HUES48 (cell line): Measurements from ENCODE around the gene REEP3.

Source experiments
- H3K27ac ChIP-seq: one replicate; pipeline ENCODE4 v1.7.0; 2013; ENCODE audit warnings: low read depth, low read length, inconsistent platforms
- H3K27me3 ChIP-seq: 2 replicates; pipeline ENCODE4 v1.6.1; 2013; ENCODE audit warnings: mild to moderate bottlenecking, low read length; ENCODE audit not compliant: control insufficient read depth, insufficient read depth
- H3K36me3 ChIP-seq: 2 replicates; pipeline ENCODE4 v1.6.1; 2013; ENCODE audit warnings: low read length; ENCODE audit not compliant: control insufficient read depth, insufficient read depth
- H3K4me1 ChIP-seq: 2 replicates; pipeline ENCODE4 v1.6.1; 2013; ENCODE audit warnings: mild to moderate bottlenecking, low read length; ENCODE audit not compliant: control insufficient read depth, insufficient read depth
- H3K4me3 ChIP-seq: 2 replicates; pipeline ENCODE4 v1.5.1; 2013; ENCODE audit warnings: mild to moderate bottlenecking, low read depth, low read length
- H3K9ac ChIP-seq: 2 replicates; pipeline ENCODE4 v1.6.1; 2013; ENCODE audit warnings: mild to moderate bottlenecking, low read depth, low read length, moderate library complexity
- H3K9me3 ChIP-seq: 2 replicates; pipeline ENCODE4 v1.6.1; 2013; ENCODE audit warnings: low read length; ENCODE audit not compliant: control insufficient read depth, insufficient read depth

REEP3 gene

DNA sequence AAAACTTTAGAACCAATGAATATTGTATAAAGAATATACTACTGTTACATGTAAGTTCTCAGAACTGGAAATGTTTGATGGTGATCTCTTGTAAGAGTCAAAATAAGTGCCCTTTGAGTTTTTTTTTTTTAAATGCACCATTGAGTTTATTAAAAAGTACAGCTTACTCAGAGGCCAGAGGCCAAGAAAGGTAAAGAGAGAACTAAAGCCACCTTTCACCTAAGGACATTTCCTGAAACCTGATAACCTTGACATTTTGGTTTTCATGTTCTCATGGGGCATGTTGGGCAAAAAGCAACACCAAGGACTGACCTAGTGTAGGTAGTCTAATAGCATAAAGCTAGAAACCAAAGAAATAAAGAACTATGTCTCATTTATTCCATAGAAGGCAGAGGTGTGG is 27.7 kb downstream of the REEP3 start:
- Histone ChIP-seq H3K36me3 (no peaks in the 10 kb centered on the region), H3K4me1 (peaks cover 7% of the 10 kb centered on the region), H3K4me3 (no peak overlapping the region), H3K9me3 (no peaks in the 10 kb centered on the region), H3K27me3 (no peaks in the 10 kb centered on the region), H3K27ac (no peak overlapping the region), H3K9ac (no peak overlapping the region)

GRCh38 chr10:63549810-63550209 is 28.6 kb downstream of the REEP3 start:
- Histone ChIP-seq H3K27me3 (no peaks in the 10 kb centered on the region), H3K4me1 (no peaks in the 10 kb centered on the region; the same call in 1 of the 2 replicates), H3K36me3 (no peaks in the 10 kb centered on the region), H3K9ac (no peak overlapping the region), H3K9me3 (no peaks in the 10 kb centered on the region), H3K4me3 (no peak overlapping the region), H3K27ac (no peak overlapping the region)

GRCh38 chr10:63553031-63553430 is 31.8 kb downstream of the REEP3 start:
- H3K9me3 ChIP-seq: no peaks in the 10 kb centered on the region
- H3K9ac ChIP-seq: no peak overlapping the region
- H3K27ac ChIP-seq: no peak overlapping the region
- no peaks in the 10 kb centered on the region for H3K27me3 ChIP-seq
- H3K4me3 ChIP-seq: no peak overlapping the region
- no peaks in the 10 kb centered on the region for H3K36me3 ChIP-seq
- H3K4me1 ChIP-seq: no peaks in the 10 kb centered on the region; the same call in 1 of the 2 replicates

GRCh38 chr10:63553473-63553872 is 32.3 kb downstream of the REEP3 start:
- Histone ChIP-seq H3K9me3 (no peaks in the 10 kb centered on the region), H3K36me3 (no peaks in the 10 kb centered on the region), H3K9ac (no peak overlapping the region), H3K27me3 (no peaks in the 10 kb centered on the region), H3K4me3 (no peak overlapping the region), H3K4me1 (no peaks in the 10 kb centered on the region; the same call in 1 of the 2 replicates), H3K27ac (no peak overlapping the region)

- Histone ChIP-seq H3K27me3 (no peaks in the 10 kb centered on the region), H3K9me3 (no peaks in the 10 kb centered on the region), H3K4me3 (no peak overlapping the region), H3K9ac (no peak overlapping the region), H3K36me3 (no peaks in the 10 kb centered on the region), H3K27ac (no peak overlapping the region), H3K4me1 (no peaks in the 10 kb centered on the region; the same call in 1 of the 2 replicates)
Measured at GRCh38 chr10:63554657-63555056, 33.5 kb downstream of the REEP3 start.

DNA sequence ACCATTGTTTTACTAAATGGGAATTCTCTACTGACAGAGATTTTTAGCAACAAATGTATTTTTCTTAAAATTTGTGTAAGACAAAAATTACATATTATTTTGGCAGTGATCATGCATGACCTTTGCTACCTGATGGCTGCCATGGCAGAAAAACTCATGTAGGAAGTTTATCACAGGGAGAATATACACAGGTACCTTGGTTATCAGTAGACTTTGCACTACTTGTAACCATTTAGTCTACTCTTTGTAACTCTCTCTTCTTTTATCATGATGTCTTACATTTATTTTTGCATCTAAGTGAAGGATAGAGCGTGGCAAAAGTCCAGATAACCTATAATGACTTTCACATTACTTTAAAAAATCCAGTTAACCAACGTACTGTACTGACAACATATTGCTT is 34.1 kb downstream of the REEP3 start:
- no peak overlapping the region for H3K4me3 ChIP-seq
- H3K4me1 ChIP-seq: no peaks in the 10 kb centered on the region; the same call in 1 of the 2 replicates
- H3K27ac ChIP-seq: no peak overlapping the region

DNA sequence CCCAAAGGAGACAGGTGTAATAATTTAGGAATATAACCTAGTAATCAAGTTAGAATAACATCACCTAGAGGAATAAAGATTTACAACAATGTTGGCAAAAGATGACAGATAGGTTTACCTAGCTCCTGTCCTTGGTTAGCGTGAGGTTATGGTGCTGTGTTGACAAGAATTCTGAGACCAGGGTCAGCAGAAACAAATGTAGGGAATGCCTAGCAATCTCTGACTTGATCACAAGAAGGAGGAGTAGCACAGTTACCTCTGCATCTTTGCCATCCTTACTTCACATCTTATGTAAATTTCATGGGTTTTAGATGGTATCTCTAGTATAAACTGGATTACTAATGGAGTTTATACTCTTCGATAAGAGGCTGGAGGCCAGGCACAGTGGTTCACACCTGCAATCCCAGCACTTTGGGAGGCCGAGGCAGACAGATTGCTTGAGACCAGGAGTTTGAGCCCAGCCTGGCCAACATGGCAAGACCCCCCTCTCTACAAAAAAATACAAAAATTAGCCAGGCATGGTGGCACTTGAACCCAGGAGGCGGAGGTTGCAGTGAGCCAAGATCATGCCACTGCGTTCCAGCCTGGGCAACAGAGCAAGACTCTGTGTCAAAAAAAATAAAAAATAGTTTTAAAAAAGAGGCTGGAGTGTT is 37.1 kb downstream of the REEP3 start:
- Histone ChIP-seq H3K9me3 (no peaks in the 10 kb centered on the region), H3K4me1 (peaks cover 8% of the 10 kb centered on the region; the same call in 1 of the 2 replicates), H3K27me3 (no peaks in the 10 kb centered on the region), H3K4me3 (no peak overlapping the region), H3K9ac (no peak overlapping the region), H3K36me3 (no peaks in the 10 kb centered on the region), H3K27ac (no peak overlapping the region)

More for the DNA sequence above, 34.1 kb downstream of the REEP3 start:
- no peaks in the 10 kb centered on the region for H3K36me3 ChIP-seq
- H3K9me3 ChIP-seq: no peaks in the 10 kb centered on the region
- H3K27me3 ChIP-seq: no peaks in the 10 kb centered on the region
- H3K9ac ChIP-seq: no peak overlapping the region

GRCh38 chr10:63561341-63561740 is 40.1 kb downstream of the REEP3 start:
- Histone ChIP-seq H3K9ac (no peak overlapping the region), H3K9me3 (no peaks in the 10 kb centered on the region), H3K4me3 (no peak overlapping the region), H3K27me3 (no peaks in the 10 kb centered on the region), H3K4me1 (peaks cover 8% of the 10 kb centered on the region; the same call in 1 of the 2 replicates), H3K36me3 (no peaks in the 10 kb centered on the region), H3K27ac (no peak overlapping the region)

DNA sequence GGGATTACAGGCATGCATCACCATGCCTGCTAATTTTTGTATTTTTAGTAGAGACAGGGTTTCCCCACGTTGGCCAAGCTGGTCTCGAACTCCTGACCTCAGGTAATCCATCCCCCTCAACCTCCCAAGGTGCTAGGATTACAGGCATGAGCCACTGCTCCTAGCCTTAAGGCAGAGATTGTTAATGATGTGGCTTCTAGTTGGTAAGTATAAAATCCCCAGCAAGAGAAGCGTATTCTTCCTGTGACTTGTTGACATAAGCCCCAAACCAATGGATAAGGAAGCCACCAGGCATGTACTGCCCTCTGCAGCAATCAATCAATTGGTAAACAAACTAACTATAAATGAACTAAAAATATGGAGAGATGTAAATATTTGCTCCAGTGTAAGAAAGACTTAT is 41.2 kb downstream of the REEP3 start:
- no peak overlapping the region for H3K27ac ChIP-seq
- no peaks in the 10 kb centered on the region for H3K27me3 ChIP-seq
- H3K9me3 ChIP-seq: no peaks in the 10 kb centered on the region
- H3K36me3 ChIP-seq: no peaks in the 10 kb centered on the region
- peaks cover 8% of the 10 kb centered on the region; the same call in 1 of the 2 replicates for H3K4me1 ChIP-seq
- no peak overlapping the region for H3K9ac ChIP-seq
- H3K4me3 ChIP-seq: no peak overlapping the region

DNA sequence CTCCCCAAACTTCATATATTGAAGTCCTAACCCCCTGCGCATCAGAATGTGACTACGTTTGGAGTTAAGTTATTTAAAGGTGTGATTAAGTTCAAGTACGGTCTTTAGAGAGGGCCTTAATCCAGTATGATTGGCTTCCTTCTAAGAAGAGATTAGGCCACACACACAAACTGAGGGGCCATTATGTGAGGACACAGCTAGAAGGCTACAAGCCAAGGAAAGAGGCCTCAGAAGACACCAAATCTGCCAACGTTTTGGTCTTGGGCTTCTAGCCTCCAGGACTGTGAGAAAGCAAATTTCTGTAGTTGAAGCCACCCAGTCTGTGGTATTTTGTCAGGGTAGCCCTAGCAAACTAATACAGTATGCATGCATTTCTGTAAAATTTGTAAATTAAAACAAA is 41.7 kb downstream of the REEP3 start:
- H3K27me3 ChIP-seq: no peaks in the 10 kb centered on the region
- H3K9me3 ChIP-seq: no peaks in the 10 kb centered on the region
- peaks cover 8% of the 10 kb centered on the region; the same call in 1 of the 2 replicates for H3K4me1 ChIP-seq
- no peak overlapping the region for H3K4me3 ChIP-seq
- no peak overlapping the region for H3K27ac ChIP-seq
- H3K9ac ChIP-seq: no peak overlapping the region
- H3K36me3 ChIP-seq: no peaks in the 10 kb centered on the region; the same call in 1 of the 2 replicates

GRCh38 chr10:63563623-63564022 is 42.4 kb downstream of the REEP3 start:
- H3K27ac ChIP-seq: no peak overlapping the region
- H3K4me1 ChIP-seq: peaks cover 8% of the 10 kb centered on the region; the same call in 1 of the 2 replicates
- no peak overlapping the region for H3K4me3 ChIP-seq
- no peaks in the 10 kb centered on the region for H3K9me3 ChIP-seq
- H3K27me3 ChIP-seq: no peaks in the 10 kb centered on the region
- H3K36me3 ChIP-seq: no peaks in the 10 kb centered on the region; the same call in 1 of the 2 replicates
- no peak overlapping the region for H3K9ac ChIP-seq
